Osteoblast (primary cell): Measurements from ENCODE around the gene IREB2. TPM values are rescaled to one million over a fixed set of nuclear protein-coding genes. Genes with fewer than 3 reads are reported as not detected.
"Not testable (repeated sequence)": the region's sequence is repeated elsewhere in the genome, so short reads cannot be mapped to it uniquely, and the experiment has no call there.

Experiments used
- DNase-seq: peaks from one replicate; pipeline ENCODE4 v3.0.0; 2011; ENCODE audit warnings: low spot score, mixed read lengths; ENCODE audit not compliant: insufficient read length; ENCODE audit errors: missing footprints
- H2AFZ ChIP-seq: 2 replicates; pipeline ENCODE4 v1.6.0; 2011; ENCODE audit warnings: mild to moderate bottlenecking, low read length
- H3K27ac ChIP-seq: 2 replicates; pipeline ENCODE4 v1.5.1; 2011; ENCODE audit warnings: mild to moderate bottlenecking, low read depth, low read length, moderate library complexity
- H3K27me3 ChIP-seq: 2 replicates; pipeline ENCODE4 v1.6.0; 2012; ENCODE audit warnings: mild to moderate bottlenecking, control low read depth, inconsistent platforms, low read length, moderate library complexity; ENCODE audit not compliant: insufficient read depth
- H3K36me3 ChIP-seq: 2 replicates; pipeline ENCODE4 v1.5.1; 2011; ENCODE audit warnings: mild to moderate bottlenecking, low read length, control low read depth, moderate library complexity; ENCODE audit not compliant: insufficient read depth
- H3K4me1 ChIP-seq: 2 replicates; pipeline ENCODE4 v1.5.1; 2011; ENCODE audit warnings: mild to moderate bottlenecking, low read length, control low read depth, moderate library complexity; ENCODE audit not compliant: insufficient read depth
- H3K4me2 ChIP-seq: 2 replicates; pipeline ENCODE4 v1.6.0; 2011; ENCODE audit warnings: mild to moderate bottlenecking, low read length; ENCODE audit not compliant: insufficient read depth
- H3K4me3 ChIP-seq: fragments of 200-600 bp; sonication (generic); 3 replicates; pipeline ENCODE4 v1.5.1; 2012; ENCODE audit warnings: mild to moderate bottlenecking, low read length, inconsistent platforms; ENCODE audit not compliant: insufficient read depth
- H3K79me2 ChIP-seq: 2 replicates; pipeline ENCODE4 v1.6.0; 2012; ENCODE audit warnings: mild to moderate bottlenecking, low read length, control low read depth, inconsistent platforms; ENCODE audit not compliant: insufficient read depth
- H3K9me3 ChIP-seq: 2 replicates; pipeline ENCODE4 v1.5.1; 2011; ENCODE audit warnings: low read depth, low read length, control low read depth
- H4K20me1 ChIP-seq: 2 replicates; pipeline ENCODE4 v1.6.0; 2012; ENCODE audit warnings: mild to moderate bottlenecking, low read length, control low read depth; ENCODE audit not compliant: insufficient read depth
- CTCF ChIP-seq: IDR thresholded peaks from 2 replicates; pipeline ENCODE4 v1.5.1; 2011; ENCODE audit warnings: mild to moderate bottlenecking, low read depth, low read length, moderate library complexity; ENCODE audit errors: extremely low read depth
- total RNA-seq: library from RNA; depleted of rRNA; stranded (reverse); fragments of >200 nt; gene quantifications from 2 replicates; pipeline ENCODE4 v1.2.3, GENCODE V29; 2012

The IREB2 gene
- total RNA-seq, 1 donor: 26.8 TPM

- no peak overlapping the region for H3K27ac ChIP-seq
- no peaks in the 10 kb centered on the region for H4K20me1 ChIP-seq
- peaks cover 26% of the 10 kb centered on the region for H3K27me3 ChIP-seq
- H3K4me3 ChIP-seq: no peak overlapping the region
- H3K4me2 ChIP-seq: no peak overlapping the region
- no peaks in the 10 kb centered on the region for H3K79me2 ChIP-seq
- peaks cover 2% of the 10 kb centered on the region for H3K4me1 ChIP-seq
- no peak for DNase-seq
- no peaks in the 10 kb centered on the region for H3K36me3 ChIP-seq
- no peak overlapping the region for H2AFZ ChIP-seq
- TF ChIP-seq CTCF: no peak
- H3K9me3 ChIP-seq: no peaks in the 10 kb centered on the region
Measured at GRCh38 chr15:78402061-78402610, 35.9 kb upstream of the IREB2 start.

GRCh38 chr15:78404125-78404524 lies 33.9 kb upstream of the IREB2 start:
- H3K36me3 ChIP-seq: no peaks in the 10 kb centered on the region
- no peaks in the 10 kb centered on the region for H3K4me1 ChIP-seq
- no peak for TF ChIP-seq CTCF
- H3K9me3 ChIP-seq: no peaks in the 10 kb centered on the region
- H3K27me3 ChIP-seq: peaks cover 22% of the 10 kb centered on the region
- no peak overlapping the region for H3K4me2 ChIP-seq
- no peak for DNase-seq
- H4K20me1 ChIP-seq: no peaks in the 10 kb centered on the region
- H3K79me2 ChIP-seq: no peaks in the 10 kb centered on the region
- H2AFZ ChIP-seq: no peak overlapping the region
- H3K4me3 ChIP-seq: no peak overlapping the region
- H3K27ac ChIP-seq: no peak overlapping the region

- not testable (repeated sequence) for H3K36me3 ChIP-seq, H3K4me1 ChIP-seq, H2AFZ ChIP-seq
Measured at GRCh38 chr15:78404796-78405195, 33.2 kb upstream of the IREB2 start.

GRCh38 chr15:78405336-78405924 lies 32.6 kb upstream of the IREB2 start:
- H3K27ac ChIP-seq: no peak overlapping the region
- H3K27me3 ChIP-seq: peaks cover 16% of the 10 kb centered on the region
- no peaks in the 10 kb centered on the region for H3K79me2 ChIP-seq
- H3K4me1 ChIP-seq: no peaks in the 10 kb centered on the region
- H3K9me3 ChIP-seq: no peaks in the 10 kb centered on the region
- DNase-seq: no peak
- no peaks in the 10 kb centered on the region for H4K20me1 ChIP-seq
- no peaks in the 10 kb centered on the region for H3K36me3 ChIP-seq
- no peak overlapping the region for H3K4me3 ChIP-seq
- H2AFZ ChIP-seq: no peak overlapping the region
- no peak for TF ChIP-seq CTCF
- H3K4me2 ChIP-seq: no peak overlapping the region

More at GRCh38 chr15:78404796-78405195, 33.2 kb upstream of the IREB2 start:
- not testable (repeated sequence) for H4K20me1 ChIP-seq, H3K27ac ChIP-seq, H3K9me3 ChIP-seq, H3K4me2 ChIP-seq, H3K4me3 ChIP-seq, H3K79me2 ChIP-seq, DNase-seq
- peaks cover 15% of the 10 kb centered on the region for H3K27me3 ChIP-seq
